ENCODE measurements around the gene PRRG3.

GRCh38 chrX:151727346-151727745 lies 32.1 kb downstream of the PRRG3 start:
- TF ChIP-seq GATA2 (IDR thresholded peaks at IDR 0.05; ENCODE audit: low read depth, low read length): no peak
- TF ChIP-seq GATA3 (IDR thresholded peaks at IDR 0.05; ENCODE audit: low read depth, low read length): no peak

Data from SH-SY5Y (cell line).